ENCODE results near the gene SVOPL.

- TF ChIP-seq CTCF (IDR thresholded peaks at IDR 0.05; ENCODE audit: poor library complexity) (no peak), EZH2phosphoT487 (IDR thresholded peaks at IDR 0.05; ENCODE audit: low read depth, severe bottlenecking, unreplicated experiment) (no peak)
Observed at GRCh38 chr7:138701537-138701923, 368 bp upstream of the SVOPL start.

All from hepatocyte (in vitro differentiated cells).